PC-9 (cell line): ENCODE data around the gene BBX. TPM values are rescaled to one million over a fixed set of nuclear protein-coding genes. Genes with fewer than 3 reads are reported as not detected.

ENCODE experiments used
- BruUV-seq: library from RNA; stranded (reverse); fragments of 400-500 nt; replicated peaks from 2 replicates; lab custom pipeline; 2021; lab: Mats Ljungman, UMichigan
- CTCF ChIA-PET: fragments of 300-600 bp; sonication (Branson Sonifier 250); formaldehyde crosslinking; loops from one replicate; lab custom pipeline; 2022; ENCODE audit warnings: antibody characterized with exemption; lab: Charles Lee
- POLR2A ChIA-PET: fragments of 300-600 bp; sonication (Branson Sonifier 250); formaldehyde crosslinking; loops from one replicate; lab custom pipeline; 2022; ENCODE audit warnings: antibody characterized with exemption; ENCODE audit not compliant: unreplicated experiment; lab: Charles Lee
- DNase-seq, 2 experiments: peaks; one replicate each; pipeline versions ENCODE4 v3.0.0 to v3.0.0-alpha.2; 2015 to 2022; ENCODE audit warnings: mixed read lengths in 1 of 2
- H2AFZ ChIP-seq: fragments of 200-600 bp; sonication (generic); 2 replicates; pipeline ENCODE4 v1.8.1; 2017; ENCODE audit warnings: antibody characterized with exemption
- H3F3A ChIP-seq: fragments of 200-600 bp; sonication (generic); 2 replicates; pipeline ENCODE4 v1.8.1; 2017; ENCODE audit warnings: antibody characterized with exemption, mild to moderate bottlenecking, low read depth; ENCODE audit not compliant: insufficient read depth
- H3K27ac ChIP-seq: fragments of 200-600 bp; sonication (generic); 2 replicates; pipeline ENCODE4 v1.6.1; 2016; ENCODE audit warnings: mixed run types
- H3K27me3 ChIP-seq: fragments of 200-600 bp; sonication (generic); 2 replicates; pipeline ENCODE4 v1.6.1; 2016; ENCODE audit warnings: low read depth, mixed run types; ENCODE audit not compliant: insufficient read depth
- H3K36me3 ChIP-seq: fragments of 200-600 bp; sonication (generic); 2 replicates; pipeline ENCODE4 v1.6.1; 2016; ENCODE audit warnings: low read depth, mixed run types
- H3K4me1 ChIP-seq: fragments of 200-600 bp; sonication (generic); replicated peaks from 2 replicates; pipeline ENCODE4 v1.6.1; 2016; ENCODE audit warnings: mixed run types; ENCODE audit not compliant: insufficient read depth
- H3K4me2 ChIP-seq: fragments of 200-600 bp; sonication (generic); 2 replicates; pipeline ENCODE4 v1.6.1; 2017; ENCODE audit warnings: mixed run types
- H3K4me3 ChIP-seq: fragments of 200-600 bp; sonication (generic); 2 replicates; pipeline ENCODE4 v1.6.1; 2016; ENCODE audit warnings: mixed run types
- H3K79me2 ChIP-seq: fragments of 200-600 bp; sonication (generic); 2 replicates; pipeline ENCODE4 v1.6.1; 2017; ENCODE audit warnings: low read depth, mixed run types
- H3K9me2 ChIP-seq: fragments of 200-600 bp; sonication (generic); 2 replicates; pipeline ENCODE4 v1.8.1; 2017; ENCODE audit warnings: mild to moderate bottlenecking; ENCODE audit not compliant: insufficient read depth
- H3K9me3 ChIP-seq: fragments of 200-600 bp; sonication (generic); 2 replicates; pipeline ENCODE4 v1.8.1; 2016; ENCODE audit warnings: low read depth; ENCODE audit not compliant: insufficient read depth
- H4K20me1 ChIP-seq: fragments of 200-600 bp; sonication (generic); 2 replicates; pipeline ENCODE4 v1.8.1; 2017; ENCODE audit not compliant: insufficient read depth
- EZH2 ChIP-seq: fragments of 200-600 bp; sonication (generic); IDR thresholded peaks from 2 replicates; pipeline ENCODE4 v1.8.0; 2017; ENCODE audit warnings: antibody characterized with exemption, low read depth
- intact Hi-C: fragments of 100-400 bp; cut with micrococcal nuclease; formaldehyde crosslinking; loops from one replicate; pipeline ENCODE4 v1.10.0; 2022; ENCODE audit not compliant: unreplicated experiment
- total RNA-seq: library from RNA; stranded (reverse); gene quantifications from 2 replicates; pipeline ENCODE4 v1.2.3, GENCODE V29; 2021
- TF ChIP-seq, protein P1 (sequence below): fragments of 200-600 bp; sonication (generic); conservative IDR thresholded peaks from 2 replicates; pipeline ENCODE4 v1.6.1; 2017; ENCODE audit warnings: mixed run types, antibody characterized with exemption, mild to moderate bottlenecking, moderate library complexity

BBX gene
- total RNA-seq, 1 experiment from 2014 or later: 91.7 TPM

DNA sequence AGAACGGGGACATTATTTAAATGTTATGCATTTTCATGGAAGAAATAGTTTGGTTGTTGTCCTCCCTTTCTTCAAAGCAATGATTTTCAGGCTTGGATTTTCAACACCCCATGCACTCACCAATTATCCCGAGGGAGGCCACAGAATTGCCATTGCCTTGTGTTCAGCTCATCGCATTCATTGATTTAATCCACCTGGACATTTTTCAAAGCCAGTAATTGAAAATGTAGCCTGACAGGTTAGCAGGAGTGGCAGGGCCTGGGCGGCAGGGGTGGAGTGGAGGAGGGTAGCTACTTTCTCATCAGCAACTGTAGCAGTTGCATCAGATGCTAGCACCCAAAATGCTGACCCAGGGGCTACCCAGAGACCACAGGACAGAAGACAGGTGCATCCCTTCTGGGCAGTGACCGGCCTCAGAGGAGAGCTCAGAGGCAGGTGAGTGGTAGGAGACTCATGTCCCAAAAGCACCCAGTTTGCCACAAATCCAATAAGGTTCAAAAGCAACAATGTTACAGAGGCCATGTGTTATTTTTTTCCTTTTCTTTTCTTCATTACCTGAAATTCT is 325.7 kb downstream of the BBX start:
- no peak overlapping the region for H3K4me3 ChIP-seq
- H3K27me3 ChIP-seq: no peaks in the 10 kb centered on the region
- H3K4me1 ChIP-seq: peaks cover 7% of the 10 kb centered on the region; the same call in 1 of the 2 replicates
- ChIA-PET CTCF (interaction anchor here (0.5 kb wide), 1 partner anchor 167 kb away, joined by 4 read pairs; no protein-coding TSS in a partner anchor), POLR2A (no interaction called here)
- no peaks in the 10 kb centered on the region for H4K20me1 ChIP-seq
- DNase-seq: no peak
- H2AFZ ChIP-seq: no peak overlapping the region
- no peaks in the 10 kb centered on the region for H3K36me3 ChIP-seq
- TF ChIP-seq, protein P1, sequence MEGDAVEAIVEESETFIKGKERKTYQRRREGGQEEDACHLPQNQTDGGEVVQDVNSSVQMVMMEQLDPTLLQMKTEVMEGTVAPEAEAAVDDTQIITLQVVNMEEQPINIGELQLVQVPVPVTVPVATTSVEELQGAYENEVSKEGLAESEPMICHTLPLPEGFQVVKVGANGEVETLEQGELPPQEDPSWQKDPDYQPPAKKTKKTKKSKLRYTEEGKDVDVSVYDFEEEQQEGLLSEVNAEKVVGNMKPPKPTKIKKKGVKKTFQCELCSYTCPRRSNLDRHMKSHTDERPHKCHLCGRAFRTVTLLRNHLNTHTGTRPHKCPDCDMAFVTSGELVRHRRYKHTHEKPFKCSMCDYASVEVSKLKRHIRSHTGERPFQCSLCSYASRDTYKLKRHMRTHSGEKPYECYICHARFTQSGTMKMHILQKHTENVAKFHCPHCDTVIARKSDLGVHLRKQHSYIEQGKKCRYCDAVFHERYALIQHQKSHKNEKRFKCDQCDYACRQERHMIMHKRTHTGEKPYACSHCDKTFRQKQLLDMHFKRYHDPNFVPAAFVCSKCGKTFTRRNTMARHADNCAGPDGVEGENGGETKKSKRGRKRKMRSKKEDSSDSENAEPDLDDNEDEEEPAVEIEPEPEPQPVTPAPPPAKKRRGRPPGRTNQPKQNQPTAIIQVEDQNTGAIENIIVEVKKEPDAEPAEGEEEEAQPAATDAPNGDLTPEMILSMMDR: no peak
- no peak for TF ChIP-seq EZH2
- no peak overlapping the region for H3K27ac ChIP-seq
- no peaks in the 10 kb centered on the region; the same call in 1 of the 2 replicates for H3K9me3 ChIP-seq
- no TSS peak for BruUV-seq
- no peaks in the 10 kb centered on the region for H3K79me2 ChIP-seq
- no peaks in the 10 kb centered on the region for H3K9me2 ChIP-seq
- H3K4me2 ChIP-seq: no peak overlapping the region
- H3F3A ChIP-seq: peaks cover 3% of the 10 kb centered on the region; the same call in 1 of the 2 replicates
- intact Hi-C loops: loop anchor here (5.0 kb wide), 3 partner anchors 171 to 629 kb away; no protein-coding TSS in a partner anchor

DNA sequence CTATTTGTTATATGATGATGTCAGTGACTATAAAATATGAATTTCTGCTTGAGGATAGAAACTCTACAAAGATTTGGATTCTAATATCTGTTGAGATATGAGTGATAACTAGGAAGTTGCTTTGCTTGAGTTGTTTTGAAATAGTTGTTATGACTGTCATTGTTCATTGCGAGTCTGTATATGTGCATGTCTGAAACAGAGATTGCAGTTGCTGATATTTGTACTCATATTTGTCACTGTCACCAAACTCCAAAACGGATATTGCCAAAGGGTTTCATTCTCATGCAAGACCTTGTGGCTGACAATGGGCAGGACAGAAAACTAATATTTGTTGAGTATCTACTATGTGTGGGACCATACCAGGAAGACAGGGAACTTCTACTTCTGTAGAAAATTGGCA is 327.9 kb downstream of the BBX start:
- Histone ChIP-seq H3K79me2 (no peaks in the 10 kb centered on the region), H3F3A (peaks cover 3% of the 10 kb centered on the region; the same call in 1 of the 2 replicates), H2AFZ (no peak overlapping the region), H3K27ac (peak overlapping the region; percentile 17; the same call in 1 of the 2 replicates), H4K20me1 (no peaks in the 10 kb centered on the region), H3K4me1 (peaks cover 7% of the 10 kb centered on the region; the same call in 1 of the 2 replicates), H3K9me3 (no peaks in the 10 kb centered on the region; the same call in 1 of the 2 replicates), H3K9me2 (no peaks in the 10 kb centered on the region), H3K27me3 (no peaks in the 10 kb centered on the region), H3K4me3 (no peak overlapping the region), H3K36me3 (no peaks in the 10 kb centered on the region), H3K4me2 (no peak overlapping the region)
- peak in 1 of 2 experiments; percentile 88 for DNase-seq
- intact Hi-C loops: no loop called here
- TF ChIP-seq, protein P1: no peak
- TF ChIP-seq EZH2: no peak
- ChIA-PET CTCF (no interaction called here), POLR2A (no interaction called here)
- BruUV-seq: no TSS peak

DNA sequence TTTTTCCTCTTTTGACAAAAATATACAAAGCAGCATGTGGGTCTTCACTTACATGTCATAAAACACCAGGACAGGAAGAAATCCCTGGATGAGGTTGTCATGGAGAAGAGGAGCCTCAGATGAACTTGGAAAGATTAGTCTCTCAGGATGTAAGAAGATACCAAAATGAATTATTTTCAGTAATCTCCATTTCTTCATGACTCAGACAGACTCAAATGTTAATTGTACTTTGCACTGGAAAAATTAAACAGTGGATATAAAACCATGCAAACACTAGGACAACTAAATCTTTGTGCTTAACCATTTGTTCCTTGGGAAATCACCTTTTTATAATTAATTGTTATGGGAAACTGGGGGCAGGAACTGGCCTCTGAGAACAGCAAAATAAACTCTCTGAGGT is 331.1 kb downstream of the BBX start:
- H3F3A ChIP-seq: peaks cover 3% of the 10 kb centered on the region; the same call in 1 of the 2 replicates
- H4K20me1 ChIP-seq: no peaks in the 10 kb centered on the region
- no peaks in the 10 kb centered on the region for H3K79me2 ChIP-seq
- ChIA-PET POLR2A (no interaction called here), CTCF (no interaction called here)
- no peak overlapping the region for H3K27ac ChIP-seq
- no peaks in the 10 kb centered on the region for H3K36me3 ChIP-seq
- no TSS peak for BruUV-seq
- H3K4me2 ChIP-seq: no peak overlapping the region
- no peaks in the 10 kb centered on the region; the same call in 1 of the 2 replicates for H3K9me3 ChIP-seq
- TF ChIP-seq, protein P1: no peak
- TF ChIP-seq EZH2: no peak
- no peak overlapping the region for H3K4me3 ChIP-seq
- H3K4me1 ChIP-seq: peaks cover 7% of the 10 kb centered on the region; the same call in 1 of the 2 replicates
- no peaks in the 10 kb centered on the region for H3K27me3 ChIP-seq
- H3K9me2 ChIP-seq: no peaks in the 10 kb centered on the region; the same call in 1 of the 2 replicates
- intact Hi-C loops: no loop called here
- DNase-seq: no peak
- H2AFZ ChIP-seq: no peak overlapping the region
